ENCODE measurements around the gene PALD1.
"Not testable (repeated sequence)": the region's sequence is repeated elsewhere in the genome, so short reads cannot be mapped to it uniquely, and the experiment has no call there.

The PALD1 gene

GRCh38 chr10:70482982-70483760 is 4.6 kb downstream of the PALD1 start:
- H3K4me3 ChIP-seq (replicated peaks; ENCODE audit: insufficient read depth, low read length) = no peak overlapping the region
- H3K27ac ChIP-seq (replicated peaks) = no peak overlapping the region
- no peak for DNase-seq (ENCODE audit: low read depth in 1 of 2, low spot score in 1 of 2)
- H3K27me3 ChIP-seq (ENCODE audit: insufficient read depth, poor library complexity, severe bottlenecking) = no peaks in the 10 kb centered on the region
- TF ChIP-seq POLR2AphosphoS5 (IDR thresholded peaks at IDR 0.05; ENCODE audit: low read depth) (no peak), SPI1 (IDR thresholded peaks at IDR 0.05; ENCODE audit: borderline replicate concordance, low read depth) (no peak), REST (IDR thresholded peaks at IDR 0.05; ENCODE audit: insufficient replicate concordance, low read depth) (no peak), CTCF (IDR thresholded peaks at IDR 0.05; ENCODE audit: insufficient read depth, low read length) (no peak), GABPA (IDR thresholded peaks at IDR 0.05; ENCODE audit: low read depth) (no peak)

- H3K27ac ChIP-seq (replicated peaks); H3K27me3 ChIP-seq (ENCODE audit: insufficient read depth, poor library complexity, severe bottlenecking); DNase-seq (ENCODE audit: low read depth in 1 of 2, low spot score in 1 of 2); H3K4me3 ChIP-seq (replicated peaks; ENCODE audit: insufficient read depth, low read length): not testable (repeated sequence)
Measured at GRCh38 chr10:70483872-70484271, 5.3 kb downstream of the PALD1 start.

- H3K27ac ChIP-seq (replicated peaks) = no peak overlapping the region
- H3K27me3 ChIP-seq (ENCODE audit: insufficient read depth, poor library complexity, severe bottlenecking) = no peaks in the 10 kb centered on the region
- DNase-seq (ENCODE audit: low read depth in 1 of 2, low spot score in 1 of 2) = no peak
- no peak overlapping the region for H3K4me3 ChIP-seq (replicated peaks; ENCODE audit: insufficient read depth, low read length)
- TF ChIP-seq REST (IDR thresholded peaks at IDR 0.05; ENCODE audit: insufficient replicate concordance, low read depth) = no peak
- TF ChIP-seq POLR2AphosphoS5 (IDR thresholded peaks at IDR 0.05; ENCODE audit: low read depth) = no peak
- TF ChIP-seq SPI1 (IDR thresholded peaks at IDR 0.05; ENCODE audit: borderline replicate concordance, low read depth) = no peak
- no peak for TF ChIP-seq CTCF (IDR thresholded peaks at IDR 0.05; ENCODE audit: insufficient read depth, low read length)
- no peak for TF ChIP-seq GABPA (IDR thresholded peaks at IDR 0.05; ENCODE audit: low read depth)
Measured at GRCh38 chr10:70487824-70488223, 9.3 kb downstream of the PALD1 start.

- no peak for TF ChIP-seq POLR2AphosphoS5 (IDR thresholded peaks at IDR 0.05; ENCODE audit: low read depth)
- DNase-seq (ENCODE audit: low read depth in 1 of 2, low spot score in 1 of 2) = no peak
- Histone ChIP-seq H3K4me3 (replicated peaks; ENCODE audit: insufficient read depth, low read length) (no peak overlapping the region), H3K27me3 (ENCODE audit: insufficient read depth, poor library complexity, severe bottlenecking) (no peaks in the 10 kb centered on the region), H3K27ac (replicated peaks) (no peak overlapping the region)
Measured at GRCh38 chr10:70490142-70490541, 11.6 kb downstream of the PALD1 start.

- no peak for DNase-seq (ENCODE audit: low read depth in 1 of 2, low spot score in 1 of 2)
- no peak for TF ChIP-seq GABPA (IDR thresholded peaks at IDR 0.05; ENCODE audit: low read depth)
- TF ChIP-seq REST (IDR thresholded peaks at IDR 0.05; ENCODE audit: insufficient replicate concordance, low read depth) = no peak
- no peak for TF ChIP-seq SPI1 (IDR thresholded peaks at IDR 0.05; ENCODE audit: borderline replicate concordance, low read depth)
- no peak for TF ChIP-seq POLR2AphosphoS5 (IDR thresholded peaks at IDR 0.05; ENCODE audit: low read depth)
- TF ChIP-seq CTCF (IDR thresholded peaks at IDR 0.05; ENCODE audit: insufficient read depth, low read length) = no peak
- H3K4me3 ChIP-seq (replicated peaks; ENCODE audit: insufficient read depth, low read length) = no peak overlapping the region
- H3K27ac ChIP-seq (replicated peaks) = no peak overlapping the region
- H3K27me3 ChIP-seq (ENCODE audit: insufficient read depth, poor library complexity, severe bottlenecking) = no peaks in the 10 kb centered on the region
Measured at GRCh38 chr10:70491614-70492013, 13.0 kb downstream of the PALD1 start.

All from HL-60 (cell line).